ENCODE results near the gene ZFYVE9.

Gene ZFYVE9

DNA sequence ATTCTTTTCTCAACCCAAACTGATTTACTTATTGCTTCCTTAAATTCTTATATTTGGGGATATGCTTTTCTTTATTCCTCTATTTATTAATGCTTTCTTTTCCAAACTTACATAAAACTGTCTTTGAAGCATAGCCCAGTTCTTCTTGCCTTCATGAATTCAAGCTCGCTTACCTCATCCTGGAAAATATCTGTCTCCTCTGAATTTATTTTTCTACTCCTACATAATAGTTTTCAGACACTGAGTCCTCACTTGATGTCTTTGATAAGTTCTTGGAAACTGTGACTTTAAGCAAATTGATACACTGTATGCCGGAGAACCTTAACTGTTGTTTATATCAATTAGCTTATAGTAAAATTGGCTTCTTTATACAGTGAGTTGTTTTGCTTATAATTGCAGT is 93.8 kb downstream of the ZFYVE9 start:
- no peaks in the 10 kb centered on the region for H3K9me3 ChIP-seq (ENCODE audit: control insufficient read depth, low read depth, low read length)
- no peak overlapping the region for H3K4me3 ChIP-seq (ENCODE audit: low read length)
- H3K36me3 ChIP-seq (ENCODE audit: control insufficient read depth, low read depth, low read length): no peaks in the 10 kb centered on the region
- no peak overlapping the region for H3K9ac ChIP-seq (ENCODE audit: low read length)
- H3K27me3 ChIP-seq (ENCODE audit: control insufficient read depth, insufficient read depth, low read length): no peaks in the 10 kb centered on the region
- H3K27ac ChIP-seq (ENCODE audit: low read length): no peak overlapping the region
- H3K4me1 ChIP-seq (ENCODE audit: control insufficient read depth, low read depth, low read length): no peaks in the 10 kb centered on the region

DNA sequence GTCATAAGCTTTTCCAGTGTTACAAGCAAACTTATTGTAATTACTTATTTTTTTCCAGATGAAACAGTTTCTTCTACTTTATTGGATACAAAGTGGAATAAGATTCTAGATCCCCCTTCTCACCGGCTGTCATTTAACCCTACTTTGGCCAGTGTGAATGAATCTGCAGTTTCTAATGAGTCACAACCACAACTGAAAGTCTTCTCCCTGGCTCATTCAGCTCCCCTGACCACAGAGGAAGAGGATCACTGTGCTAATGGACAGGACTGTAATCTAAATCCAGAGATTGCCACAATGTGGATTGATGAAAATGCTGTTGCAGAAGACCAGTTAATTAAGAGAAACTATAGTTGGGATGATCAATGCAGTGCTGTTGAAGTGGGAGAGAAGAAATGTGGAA is 95.5 kb downstream of the ZFYVE9 start:
- no peaks in the 10 kb centered on the region for H3K4me1 ChIP-seq (ENCODE audit: control insufficient read depth, low read depth, low read length)

DNA sequence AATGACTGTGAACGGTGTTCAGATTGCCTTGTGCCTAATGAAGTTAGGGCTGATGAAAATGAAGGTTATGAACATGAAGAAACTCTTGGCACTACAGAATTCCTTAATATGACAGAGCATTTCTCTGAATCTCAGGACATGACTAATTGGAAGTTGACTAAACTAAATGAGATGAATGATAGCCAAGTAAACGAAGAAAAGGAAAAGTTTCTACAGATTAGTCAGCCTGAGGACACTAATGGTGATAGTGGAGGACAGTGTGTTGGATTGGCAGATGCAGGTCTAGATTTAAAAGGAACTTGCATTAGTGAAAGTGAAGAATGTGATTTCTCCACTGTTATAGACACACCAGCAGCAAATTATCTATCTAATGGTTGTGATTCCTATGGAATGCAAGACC is 96.6 kb downstream of the ZFYVE9 start:
- H3K9me3 ChIP-seq (ENCODE audit: control insufficient read depth, low read depth, low read length): no peaks in the 10 kb centered on the region
- H3K9ac ChIP-seq (ENCODE audit: low read length): no peak overlapping the region
- H3K27me3 ChIP-seq (ENCODE audit: control insufficient read depth, insufficient read depth, low read length): no peaks in the 10 kb centered on the region
- no peak overlapping the region for H3K27ac ChIP-seq (ENCODE audit: low read length)
- no peak overlapping the region for H3K4me3 ChIP-seq (ENCODE audit: low read length)
- H3K36me3 ChIP-seq (ENCODE audit: control insufficient read depth, low read depth, low read length): no peaks in the 10 kb centered on the region
- H3K4me1 ChIP-seq (ENCODE audit: control insufficient read depth, low read depth, low read length): no peaks in the 10 kb centered on the region

More for the DNA sequence above, 95.5 kb downstream of the ZFYVE9 start:
- Histone ChIP-seq H3K27me3 (ENCODE audit: control insufficient read depth, insufficient read depth, low read length) (no peaks in the 10 kb centered on the region), H3K9ac (ENCODE audit: low read length) (no peak overlapping the region), H3K9me3 (ENCODE audit: control insufficient read depth, low read depth, low read length) (no peaks in the 10 kb centered on the region), H3K4me3 (ENCODE audit: low read length) (no peak overlapping the region), H3K36me3 (ENCODE audit: control insufficient read depth, low read depth, low read length) (no peaks in the 10 kb centered on the region), H3K27ac (ENCODE audit: low read length) (no peak overlapping the region)

DNA sequence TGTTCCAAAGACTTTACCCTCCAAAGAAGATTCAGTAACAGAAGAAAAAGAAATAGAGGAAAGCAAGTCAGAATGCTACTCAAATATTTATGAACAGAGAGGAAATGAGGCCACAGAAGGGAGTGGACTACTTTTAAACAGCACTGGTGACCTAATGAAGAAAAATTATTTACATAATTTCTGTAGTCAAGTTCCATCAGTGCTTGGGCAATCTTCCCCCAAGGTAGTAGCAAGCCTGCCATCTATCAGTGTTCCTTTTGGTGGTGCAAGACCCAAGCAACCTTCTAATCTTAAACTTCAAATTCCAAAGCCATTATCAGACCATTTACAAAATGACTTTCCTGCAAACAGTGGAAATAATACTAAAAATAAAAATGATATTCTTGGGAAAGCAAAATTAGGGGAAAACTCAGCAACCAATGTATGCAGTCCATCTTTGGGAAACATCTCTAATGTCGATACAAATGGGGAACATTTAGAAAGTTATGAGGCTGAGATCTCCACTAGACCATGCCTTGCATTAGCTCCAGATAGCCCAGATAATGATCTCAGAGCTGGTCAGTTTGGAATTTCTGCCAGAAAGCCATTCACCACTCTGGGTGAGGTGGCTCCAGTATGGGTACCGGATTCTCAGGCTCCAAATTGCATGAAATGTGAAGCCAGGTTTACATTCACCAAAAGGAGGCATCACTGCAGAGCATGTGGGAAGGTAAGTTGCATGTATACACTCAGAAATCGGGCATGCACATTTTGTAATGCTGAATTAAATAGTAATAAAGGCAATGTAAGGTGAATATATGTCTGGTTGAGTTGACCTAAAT is 97.2 kb downstream of the ZFYVE9 start:
- Histone ChIP-seq H3K9me3 (ENCODE audit: control insufficient read depth, low read depth, low read length) (no peaks in the 10 kb centered on the region), H3K4me1 (ENCODE audit: control insufficient read depth, low read depth, low read length) (no peaks in the 10 kb centered on the region), H3K27me3 (ENCODE audit: control insufficient read depth, insufficient read depth, low read length) (no peaks in the 10 kb centered on the region), H3K27ac (ENCODE audit: low read length) (no peak overlapping the region), H3K36me3 (ENCODE audit: control insufficient read depth, low read depth, low read length) (no peaks in the 10 kb centered on the region), H3K9ac (ENCODE audit: low read length) (no peak overlapping the region), H3K4me3 (ENCODE audit: low read length) (no peak overlapping the region)

DNA sequence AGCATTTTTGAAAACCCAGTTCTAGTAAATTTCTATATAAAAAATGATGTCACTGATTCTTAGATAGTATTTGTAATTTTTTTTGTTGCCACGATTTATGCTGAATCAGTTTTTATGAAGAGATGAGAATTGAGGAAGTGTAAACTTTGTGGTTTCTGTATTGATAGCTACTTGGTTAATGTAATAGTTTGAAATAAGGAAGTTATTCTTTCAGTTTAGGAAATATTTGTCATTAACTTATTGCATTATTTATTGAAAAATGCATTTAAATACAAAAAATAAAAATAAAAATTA is 97.8 kb downstream of the ZFYVE9 start:
- Histone ChIP-seq H3K27ac (ENCODE audit: low read length) (no peak overlapping the region), H3K9ac (ENCODE audit: low read length) (no peak overlapping the region), H3K4me1 (ENCODE audit: control insufficient read depth, low read depth, low read length) (no peaks in the 10 kb centered on the region), H3K27me3 (ENCODE audit: control insufficient read depth, insufficient read depth, low read length) (no peaks in the 10 kb centered on the region), H3K9me3 (ENCODE audit: control insufficient read depth, low read depth, low read length) (no peaks in the 10 kb centered on the region), H3K36me3 (ENCODE audit: control insufficient read depth, low read depth, low read length) (no peaks in the 10 kb centered on the region), H3K4me3 (ENCODE audit: low read length) (no peak overlapping the region)

DNA sequence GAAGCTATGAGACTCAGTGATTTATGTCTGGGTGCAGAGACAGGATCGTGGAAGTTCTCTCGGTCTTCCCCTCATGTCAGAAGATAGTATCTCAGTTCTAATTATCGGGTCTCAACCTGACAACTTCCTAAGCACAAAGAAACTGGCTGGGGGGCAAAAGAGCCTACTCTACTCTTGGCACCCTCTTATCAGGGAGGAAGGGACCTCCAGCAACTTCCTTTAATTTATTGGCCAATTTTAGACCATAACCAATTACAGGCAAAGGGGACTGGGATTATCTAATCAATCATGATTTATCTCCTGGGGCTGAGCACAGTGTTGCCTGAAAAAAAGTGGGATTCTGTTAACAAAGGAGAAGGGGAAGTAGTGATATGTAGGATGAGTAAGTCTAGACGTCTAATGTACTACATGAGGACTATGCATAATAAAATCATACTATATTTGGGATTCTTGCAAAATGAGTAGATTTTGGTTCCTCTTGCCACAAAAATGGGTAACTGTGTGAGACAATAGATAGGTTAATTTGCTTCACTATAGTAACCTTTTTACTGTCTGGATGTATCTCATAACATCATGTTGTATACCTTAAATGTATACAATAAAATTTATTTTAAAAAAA is 98.8 kb downstream of the ZFYVE9 start:
- Histone ChIP-seq H3K4me1 (ENCODE audit: control insufficient read depth, low read depth, low read length) (no peaks in the 10 kb centered on the region), H3K27me3 (ENCODE audit: control insufficient read depth, insufficient read depth, low read length) (no peaks in the 10 kb centered on the region), H3K4me3 (ENCODE audit: low read length) (no peak overlapping the region), H3K9me3 (ENCODE audit: control insufficient read depth, low read depth, low read length) (no peaks in the 10 kb centered on the region), H3K9ac (ENCODE audit: low read length) (no peak overlapping the region), H3K27ac (ENCODE audit: low read length) (no peak overlapping the region), H3K36me3 (ENCODE audit: control insufficient read depth, low read depth, low read length) (no peaks in the 10 kb centered on the region)

DNA sequence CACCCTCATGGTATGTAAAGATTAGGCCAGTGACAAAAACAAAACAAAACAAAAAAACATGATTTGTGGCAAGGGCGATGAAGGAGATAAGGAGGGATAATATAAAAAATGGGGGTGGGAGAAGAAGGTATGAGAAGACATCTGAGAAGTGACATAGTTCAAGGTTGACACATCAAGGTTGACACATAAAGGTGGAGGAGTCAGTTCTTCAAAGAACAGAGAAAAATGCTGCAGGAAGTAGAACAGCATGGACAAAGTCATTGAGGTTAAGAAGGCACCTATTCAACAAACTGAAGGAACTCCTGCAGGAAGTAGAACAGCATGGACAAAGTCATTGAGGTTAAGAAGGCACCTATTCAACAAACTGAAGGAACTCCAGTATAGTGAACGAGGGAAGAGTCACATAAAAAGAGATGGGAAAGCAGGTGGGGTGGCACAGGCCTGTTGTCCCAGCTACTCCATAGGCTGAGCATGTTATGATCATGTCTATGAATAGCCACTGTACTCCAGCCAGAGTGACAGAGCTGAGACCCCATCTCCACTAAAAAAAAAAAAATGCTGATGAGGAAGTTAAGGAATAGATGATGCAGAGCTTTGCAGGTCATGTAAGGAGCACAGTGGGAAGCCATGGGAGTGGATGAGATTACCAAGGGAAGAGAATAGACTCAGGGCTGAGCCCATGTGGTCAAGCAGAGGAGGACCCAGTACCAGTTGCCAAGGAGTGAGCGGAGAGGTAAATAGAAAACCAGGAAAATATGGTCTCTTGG is 101.5 kb downstream of the ZFYVE9 start:
- H3K27ac ChIP-seq (ENCODE audit: low read length): no peak overlapping the region
- H3K9me3 ChIP-seq (ENCODE audit: control insufficient read depth, low read depth, low read length): no peaks in the 10 kb centered on the region
- no peaks in the 10 kb centered on the region for H3K36me3 ChIP-seq (ENCODE audit: control insufficient read depth, low read depth, low read length)
- no peaks in the 10 kb centered on the region for H3K4me1 ChIP-seq (ENCODE audit: control insufficient read depth, low read depth, low read length)
- no peak overlapping the region for H3K4me3 ChIP-seq (ENCODE audit: low read length)
- H3K27me3 ChIP-seq (ENCODE audit: control insufficient read depth, insufficient read depth, low read length): no peaks in the 10 kb centered on the region
- no peak overlapping the region for H3K9ac ChIP-seq (ENCODE audit: low read length)

DNA sequence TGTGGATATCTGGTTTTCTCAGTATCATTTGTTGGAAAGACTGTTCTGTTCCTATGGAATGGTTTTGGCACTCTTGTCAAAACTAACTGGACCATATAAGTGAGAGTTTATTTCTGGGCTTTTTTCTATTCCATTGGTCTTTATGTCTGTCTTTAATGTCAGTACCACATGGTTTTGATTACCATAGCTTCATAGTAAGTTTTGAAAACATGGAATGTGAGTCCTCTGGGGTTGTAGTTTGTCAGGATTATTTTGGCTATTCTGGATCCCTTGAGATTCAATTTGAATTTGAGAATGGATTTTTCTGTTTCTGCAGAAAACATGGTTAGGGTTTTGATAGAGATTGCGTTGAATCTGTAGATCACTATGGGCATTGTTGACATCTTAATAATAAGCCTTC is 107.9 kb downstream of the ZFYVE9 start:
- Histone ChIP-seq H3K4me1 (ENCODE audit: control insufficient read depth, low read depth, low read length) (no peaks in the 10 kb centered on the region), H3K9ac (ENCODE audit: low read length) (no peak overlapping the region), H3K4me3 (ENCODE audit: low read length) (no peak overlapping the region), H3K27ac (ENCODE audit: low read length) (no peak overlapping the region), H3K27me3 (ENCODE audit: control insufficient read depth, insufficient read depth, low read length) (no peaks in the 10 kb centered on the region), H3K36me3 (ENCODE audit: control insufficient read depth, low read depth, low read length) (no peaks in the 10 kb centered on the region), H3K9me3 (ENCODE audit: control insufficient read depth, low read depth, low read length) (no peaks in the 10 kb centered on the region)

DNA sequence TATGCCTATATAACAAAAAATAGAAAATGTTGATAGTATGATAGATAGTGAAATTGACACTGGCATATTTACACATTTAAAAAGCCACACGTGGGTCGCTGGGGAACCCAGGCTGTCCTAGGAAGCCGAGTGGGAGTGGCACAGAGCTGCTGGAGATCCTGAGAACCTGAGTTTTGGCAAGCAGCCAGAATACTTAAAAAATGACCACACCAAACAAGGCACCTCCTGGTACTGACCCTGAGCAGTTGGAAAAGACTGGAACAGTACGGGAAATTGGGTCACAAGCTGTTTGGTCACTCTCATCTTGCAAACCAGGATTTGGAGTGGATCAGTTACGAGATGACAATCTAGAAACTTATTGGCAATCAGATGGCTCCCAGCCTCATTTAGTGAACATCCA is 111.5 kb downstream of the ZFYVE9 start:
- Histone ChIP-seq H3K4me1 (ENCODE audit: control insufficient read depth, low read depth, low read length) (no peaks in the 10 kb centered on the region), H3K27ac (ENCODE audit: low read length) (no peak overlapping the region), H3K9ac (ENCODE audit: low read length) (no peak overlapping the region), H3K27me3 (ENCODE audit: control insufficient read depth, insufficient read depth, low read length) (no peaks in the 10 kb centered on the region), H3K4me3 (ENCODE audit: low read length) (no peak overlapping the region), H3K36me3 (ENCODE audit: control insufficient read depth, low read depth, low read length) (no peaks in the 10 kb centered on the region), H3K9me3 (ENCODE audit: control insufficient read depth, low read depth, low read length) (no peaks in the 10 kb centered on the region)

DNA sequence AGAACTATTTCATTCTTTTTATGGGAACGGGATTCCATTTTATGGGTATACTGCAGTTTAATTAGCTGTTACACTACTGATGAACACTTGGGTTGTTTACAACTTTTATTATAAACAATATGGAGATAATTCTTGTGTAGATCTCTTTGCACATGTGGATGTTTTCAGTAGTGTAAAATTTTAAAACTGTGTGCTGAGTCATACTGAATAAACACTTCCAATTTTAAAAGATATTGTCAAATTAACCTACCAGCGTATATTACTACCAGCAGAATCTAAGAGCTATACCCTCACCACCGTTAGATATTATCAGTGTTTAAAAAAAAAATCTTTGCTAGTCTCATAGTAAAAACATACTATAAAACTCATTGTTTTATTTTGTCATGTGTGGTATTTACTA is 118.0 kb downstream of the ZFYVE9 start:
- H3K9me3 ChIP-seq (ENCODE audit: control insufficient read depth, low read depth, low read length): no peaks in the 10 kb centered on the region
- H3K4me3 ChIP-seq (ENCODE audit: low read length): no peak overlapping the region
- H3K4me1 ChIP-seq (ENCODE audit: control insufficient read depth, low read depth, low read length): no peaks in the 10 kb centered on the region
- no peak overlapping the region for H3K9ac ChIP-seq (ENCODE audit: low read length)
- H3K36me3 ChIP-seq (ENCODE audit: control insufficient read depth, low read depth, low read length): no peaks in the 10 kb centered on the region
- H3K27ac ChIP-seq (ENCODE audit: low read length): no peak overlapping the region
- H3K27me3 ChIP-seq (ENCODE audit: control insufficient read depth, insufficient read depth, low read length): no peaks in the 10 kb centered on the region

DNA sequence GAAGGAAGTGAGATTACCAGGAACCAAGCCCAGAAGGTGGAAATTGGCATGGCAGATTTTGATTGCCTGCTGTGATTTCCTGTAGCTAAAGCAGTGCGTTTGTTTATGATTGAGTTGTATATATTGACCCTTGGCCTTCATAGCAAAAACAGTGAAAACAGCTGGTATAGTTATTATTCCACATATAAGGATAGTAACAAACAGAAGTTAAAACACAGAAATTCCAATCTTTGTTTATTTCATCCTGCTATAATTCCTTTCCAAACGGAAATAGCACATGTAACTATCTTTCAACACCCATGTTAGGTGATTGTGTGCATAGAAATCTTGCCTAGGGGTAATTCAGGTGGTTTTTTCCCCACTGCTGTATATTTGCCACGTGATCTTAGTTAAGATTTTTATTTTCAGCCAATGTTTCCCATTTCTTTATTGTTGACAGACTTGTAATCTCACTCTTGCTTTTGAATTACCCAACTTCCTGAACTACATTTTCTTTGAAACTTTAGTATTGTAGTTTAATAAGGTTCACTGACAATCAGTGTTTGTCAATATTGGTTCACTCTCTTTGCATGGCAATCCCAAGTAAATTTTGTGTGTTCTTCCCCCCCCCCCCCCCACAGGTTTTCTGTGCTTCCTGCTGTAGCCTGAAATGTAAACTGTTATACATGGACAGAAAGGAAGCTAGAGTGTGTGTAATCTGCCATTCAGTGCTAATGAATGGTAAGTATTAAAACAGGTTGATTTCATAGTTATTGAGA is 121.4 kb downstream of the ZFYVE9 start:
- no peak overlapping the region for H3K27ac ChIP-seq (ENCODE audit: low read length)
- H3K9me3 ChIP-seq (ENCODE audit: control insufficient read depth, low read depth, low read length): no peaks in the 10 kb centered on the region
- H3K27me3 ChIP-seq (ENCODE audit: control insufficient read depth, insufficient read depth, low read length): no peaks in the 10 kb centered on the region
- H3K4me1 ChIP-seq (ENCODE audit: control insufficient read depth, low read depth, low read length): peaks cover 2% of the 10 kb centered on the region
- no peaks in the 10 kb centered on the region for H3K36me3 ChIP-seq (ENCODE audit: control insufficient read depth, low read depth, low read length)
- no peak overlapping the region for H3K9ac ChIP-seq (ENCODE audit: low read length)
- H3K4me3 ChIP-seq (ENCODE audit: low read length): no peak overlapping the region
